ENCODE results near the gene LAMC1. TPM values are rescaled to one million over a fixed set of nuclear protein-coding genes. Genes with fewer than 3 reads are reported as not detected.

LAMC1 gene
- total and polyA plus RNA-seq, 10 of the 15 experiments (the other 5 are each of a cell fraction or from before 2014, with no cell fraction given): 4.6 to 51.4 (median 25.6) TPM

DNA sequence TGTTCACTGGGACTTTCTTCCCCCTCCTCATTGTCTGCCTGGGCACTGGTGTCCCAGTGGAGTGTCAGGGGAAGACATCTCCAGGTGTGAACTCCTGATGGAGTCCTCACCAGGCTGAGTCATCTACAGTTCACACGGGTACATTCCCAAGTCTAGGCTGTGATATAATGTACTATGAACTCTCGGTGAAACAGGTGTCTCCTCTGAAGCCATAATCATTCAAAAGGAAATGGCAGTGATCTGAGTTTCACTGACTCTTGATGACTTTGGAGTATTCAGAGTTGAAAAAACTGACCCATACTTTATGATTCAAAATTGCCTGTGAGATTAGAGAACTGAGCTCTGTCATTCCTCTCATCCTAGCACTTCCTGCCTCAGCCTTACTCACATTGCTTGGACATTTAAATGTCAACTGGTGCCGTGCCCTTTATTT lies 171.9 kb downstream of the LAMC1 start (continued):
- TF ChIP-seq, protein P1, sequence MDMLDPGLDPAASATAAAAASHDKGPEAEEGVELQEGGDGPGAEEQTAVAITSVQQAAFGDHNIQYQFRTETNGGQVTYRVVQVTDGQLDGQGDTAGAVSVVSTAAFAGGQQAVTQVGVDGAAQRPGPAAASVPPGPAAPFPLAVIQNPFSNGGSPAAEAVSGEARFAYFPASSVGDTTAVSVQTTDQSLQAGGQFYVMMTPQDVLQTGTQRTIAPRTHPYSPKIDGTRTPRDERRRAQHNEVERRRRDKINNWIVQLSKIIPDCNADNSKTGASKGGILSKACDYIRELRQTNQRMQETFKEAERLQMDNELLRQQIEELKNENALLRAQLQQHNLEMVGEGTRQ (IDR thresholded peaks at IDR 0.05; ENCODE audit: borderline replicate concordance, low read depth, low read length): no peak
- TF ChIP-seq NR2F1 (conservative IDR thresholded peaks at IDR 0.05) (no peak), MEF2B (IDR thresholded peaks at IDR 0.05; ENCODE audit: partially characterized antibody, poor library complexity, severe bottlenecking) (no peak), ZSCAN29 (IDR thresholded peaks at IDR 0.05) (no peak), SIN3A (IDR thresholded peaks at IDR 0.05; ENCODE audit: low read depth, low read length) (no peak), MTA2 (IDR thresholded peaks at IDR 0.05; ENCODE audit: low read depth) (no peak), EGR1 (IDR thresholded peaks at IDR 0.05; ENCODE audit: borderline replicate concordance in 1 of 2, low read depth in 2 of 2, low read length in 2 of 2) (no peak), TCF12 (IDR thresholded peaks at IDR 0.05; ENCODE audit: low read depth, low read length) (no peak), JUNB (IDR thresholded peaks at IDR 0.05) (0 out of 2 replicates have a peak, but pooled peaks have one; percentile 18), RB1 (IDR thresholded peaks at IDR 0.05; ENCODE audit: borderline replicate concordance) (no peak), SREBF2 (IDR thresholded peaks at IDR 0.05; ENCODE audit: low read length) (no peak), RELA (IDR thresholded peaks at IDR 0.05; ENCODE audit: borderline replicate concordance, partially characterized antibody) (no peak), IKZF2 (IDR thresholded peaks at IDR 0.05) (peak; percentile 59 to 62; a peak in 3 of 4 replicates), ZNF274 (IDR thresholded peaks at IDR 0.05; ENCODE audit: insufficient read depth, insufficient read length) (no peak)
- TF ChIP-seq, protein P2, sequence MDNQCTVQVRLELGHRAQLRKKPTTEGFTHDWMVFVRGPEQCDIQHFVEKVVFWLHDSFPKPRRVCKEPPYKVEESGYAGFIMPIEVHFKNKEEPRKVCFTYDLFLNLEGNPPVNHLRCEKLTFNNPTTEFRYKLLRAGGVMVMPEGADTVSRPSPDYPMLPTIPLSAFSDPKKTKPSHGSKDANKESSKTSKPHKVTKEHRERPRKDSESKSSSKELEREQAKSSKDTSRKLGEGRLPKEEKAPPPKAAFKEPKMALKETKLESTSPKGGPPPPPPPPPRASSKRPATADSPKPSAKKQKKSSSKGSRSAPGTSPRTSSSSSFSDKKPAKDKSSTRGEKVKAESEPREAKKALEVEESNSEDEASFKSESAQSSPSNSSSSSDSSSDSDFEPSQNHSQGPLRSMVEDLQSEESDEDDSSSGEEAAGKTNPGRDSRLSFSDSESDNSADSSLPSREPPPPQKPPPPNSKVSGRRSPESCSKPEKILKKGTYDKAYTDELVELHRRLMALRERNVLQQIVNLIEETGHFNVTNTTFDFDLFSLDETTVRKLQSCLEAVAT (IDR thresholded peaks at IDR 0.05): no peak
- TF ChIP-seq, protein P3, sequence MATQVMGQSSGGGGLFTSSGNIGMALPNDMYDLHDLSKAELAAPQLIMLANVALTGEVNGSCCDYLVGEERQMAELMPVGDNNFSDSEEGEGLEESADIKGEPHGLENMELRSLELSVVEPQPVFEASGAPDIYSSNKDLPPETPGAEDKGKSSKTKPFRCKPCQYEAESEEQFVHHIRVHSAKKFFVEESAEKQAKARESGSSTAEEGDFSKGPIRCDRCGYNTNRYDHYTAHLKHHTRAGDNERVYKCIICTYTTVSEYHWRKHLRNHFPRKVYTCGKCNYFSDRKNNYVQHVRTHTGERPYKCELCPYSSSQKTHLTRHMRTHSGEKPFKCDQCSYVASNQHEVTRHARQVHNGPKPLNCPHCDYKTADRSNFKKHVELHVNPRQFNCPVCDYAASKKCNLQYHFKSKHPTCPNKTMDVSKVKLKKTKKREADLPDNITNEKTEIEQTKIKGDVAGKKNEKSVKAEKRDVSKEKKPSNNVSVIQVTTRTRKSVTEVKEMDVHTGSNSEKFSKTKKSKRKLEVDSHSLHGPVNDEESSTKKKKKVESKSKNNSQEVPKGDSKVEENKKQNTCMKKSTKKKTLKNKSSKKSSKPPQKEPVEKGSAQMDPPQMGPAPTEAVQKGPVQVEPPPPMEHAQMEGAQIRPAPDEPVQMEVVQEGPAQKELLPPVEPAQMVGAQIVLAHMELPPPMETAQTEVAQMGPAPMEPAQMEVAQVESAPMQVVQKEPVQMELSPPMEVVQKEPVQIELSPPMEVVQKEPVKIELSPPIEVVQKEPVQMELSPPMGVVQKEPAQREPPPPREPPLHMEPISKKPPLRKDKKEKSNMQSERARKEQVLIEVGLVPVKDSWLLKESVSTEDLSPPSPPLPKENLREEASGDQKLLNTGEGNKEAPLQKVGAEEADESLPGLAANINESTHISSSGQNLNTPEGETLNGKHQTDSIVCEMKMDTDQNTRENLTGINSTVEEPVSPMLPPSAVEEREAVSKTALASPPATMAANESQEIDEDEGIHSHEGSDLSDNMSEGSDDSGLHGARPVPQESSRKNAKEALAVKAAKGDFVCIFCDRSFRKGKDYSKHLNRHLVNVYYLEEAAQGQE (IDR thresholded peaks at IDR 0.05; ENCODE audit: low read depth, low read length): no peak
- TF ChIP-seq, protein P4, sequence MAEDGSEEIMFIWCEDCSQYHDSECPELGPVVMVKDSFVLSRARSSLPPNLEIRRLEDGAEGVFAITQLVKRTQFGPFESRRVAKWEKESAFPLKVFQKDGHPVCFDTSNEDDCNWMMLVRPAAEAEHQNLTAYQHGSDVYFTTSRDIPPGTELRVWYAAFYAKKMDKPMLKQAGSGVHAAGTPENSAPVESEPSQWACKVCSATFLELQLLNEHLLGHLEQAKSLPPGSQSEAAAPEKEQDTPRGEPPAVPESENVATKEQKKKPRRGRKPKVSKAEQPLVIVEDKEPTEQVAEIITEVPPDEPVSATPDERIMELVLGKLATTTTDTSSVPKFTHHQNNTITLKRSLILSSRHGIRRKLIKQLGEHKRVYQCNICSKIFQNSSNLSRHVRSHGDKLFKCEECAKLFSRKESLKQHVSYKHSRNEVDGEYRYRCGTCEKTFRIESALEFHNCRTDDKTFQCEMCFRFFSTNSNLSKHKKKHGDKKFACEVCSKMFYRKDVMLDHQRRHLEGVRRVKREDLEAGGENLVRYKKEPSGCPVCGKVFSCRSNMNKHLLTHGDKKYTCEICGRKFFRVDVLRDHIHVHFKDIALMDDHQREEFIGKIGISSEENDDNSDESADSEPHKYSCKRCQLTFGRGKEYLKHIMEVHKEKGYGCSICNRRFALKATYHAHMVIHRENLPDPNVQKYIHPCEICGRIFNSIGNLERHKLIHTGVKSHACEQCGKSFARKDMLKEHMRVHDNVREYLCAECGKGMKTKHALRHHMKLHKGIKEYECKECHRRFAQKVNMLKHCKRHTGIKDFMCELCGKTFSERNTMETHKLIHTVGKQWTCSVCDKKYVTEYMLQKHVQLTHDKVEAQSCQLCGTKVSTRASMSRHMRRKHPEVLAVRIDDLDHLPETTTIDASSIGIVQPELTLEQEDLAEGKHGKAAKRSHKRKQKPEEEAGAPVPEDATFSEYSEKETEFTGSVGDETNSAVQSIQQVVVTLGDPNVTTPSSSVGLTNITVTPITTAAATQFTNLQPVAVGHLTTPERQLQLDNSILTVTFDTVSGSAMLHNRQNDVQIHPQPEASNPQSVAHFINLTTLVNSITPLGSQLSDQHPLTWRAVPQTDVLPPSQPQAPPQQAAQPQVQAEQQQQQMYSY (CRISPR knock-in tag; IDR thresholded peaks at IDR 0.05): no peak
- TF ChIP-seq, protein P5, sequence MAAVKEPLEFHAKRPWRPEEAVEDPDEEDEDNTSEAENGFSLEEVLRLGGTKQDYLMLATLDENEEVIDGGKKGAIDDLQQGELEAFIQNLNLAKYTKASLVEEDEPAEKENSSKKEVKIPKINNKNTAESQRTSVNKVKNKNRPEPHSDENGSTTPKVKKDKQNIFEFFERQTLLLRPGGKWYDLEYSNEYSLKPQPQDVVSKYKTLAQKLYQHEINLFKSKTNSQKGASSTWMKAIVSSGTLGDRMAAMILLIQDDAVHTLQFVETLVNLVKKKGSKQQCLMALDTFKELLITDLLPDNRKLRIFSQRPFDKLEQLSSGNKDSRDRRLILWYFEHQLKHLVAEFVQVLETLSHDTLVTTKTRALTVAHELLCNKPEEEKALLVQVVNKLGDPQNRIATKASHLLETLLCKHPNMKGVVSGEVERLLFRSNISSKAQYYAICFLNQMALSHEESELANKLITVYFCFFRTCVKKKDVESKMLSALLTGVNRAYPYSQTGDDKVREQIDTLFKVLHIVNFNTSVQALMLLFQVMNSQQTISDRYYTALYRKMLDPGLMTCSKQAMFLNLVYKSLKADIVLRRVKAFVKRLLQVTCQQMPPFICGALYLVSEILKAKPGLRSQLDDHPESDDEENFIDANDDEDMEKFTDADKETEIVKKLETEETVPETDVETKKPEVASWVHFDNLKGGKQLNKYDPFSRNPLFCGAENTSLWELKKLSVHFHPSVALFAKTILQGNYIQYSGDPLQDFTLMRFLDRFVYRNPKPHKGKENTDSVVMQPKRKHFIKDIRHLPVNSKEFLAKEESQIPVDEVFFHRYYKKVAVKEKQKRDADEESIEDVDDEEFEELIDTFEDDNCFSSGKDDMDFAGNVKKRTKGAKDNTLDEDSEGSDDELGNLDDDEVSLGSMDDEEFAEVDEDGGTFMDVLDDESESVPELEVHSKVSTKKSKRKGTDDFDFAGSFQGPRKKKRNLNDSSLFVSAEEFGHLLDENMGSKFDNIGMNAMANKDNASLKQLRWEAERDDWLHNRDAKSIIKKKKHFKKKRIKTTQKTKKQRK (IDR thresholded peaks at IDR 0.05; ENCODE audit: low read depth, low read length): no peak
